Measurements from ENCODE around the gene CLHC1.
"Not testable (repeated sequence)": the region's sequence is repeated elsewhere in the genome, so short reads cannot be mapped to it uniquely, and the experiment has no call there.

Gene CLHC1

DNA sequence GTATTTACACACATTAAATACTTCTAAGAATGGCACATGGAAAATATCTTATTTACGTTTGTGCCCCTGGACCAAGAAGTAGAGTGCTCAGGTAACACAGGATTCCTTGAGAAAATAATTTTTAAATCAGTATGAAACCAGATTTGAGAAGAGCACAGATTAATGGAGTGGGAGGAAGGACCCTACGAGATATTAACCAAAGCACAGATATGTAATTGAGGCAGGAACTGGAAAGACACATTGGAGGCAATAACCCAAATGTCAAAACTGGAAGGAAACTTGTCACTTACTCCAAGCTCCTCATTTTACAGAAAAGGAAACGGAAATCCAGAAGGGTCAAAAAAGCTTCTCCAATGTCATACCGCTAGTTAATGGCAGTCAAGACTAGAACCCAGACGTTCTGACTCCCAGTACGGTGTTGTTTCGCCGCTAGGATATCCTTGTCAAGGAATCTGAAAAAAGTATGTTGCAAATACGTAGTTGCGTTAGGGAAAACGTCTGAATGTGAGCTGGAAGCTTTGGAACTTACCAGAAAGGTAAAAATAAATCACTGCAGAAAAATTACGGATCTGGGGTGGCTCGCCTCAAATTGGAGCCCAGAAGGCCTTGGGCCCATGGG, 36.3 kb upstream of the CLHC1 start:
- peak overlapping the region; percentile 93 for H3K4me3 ChIP-seq (ENCODE audit: low read depth, low read length)
- TF ChIP-seq, protein P1, sequence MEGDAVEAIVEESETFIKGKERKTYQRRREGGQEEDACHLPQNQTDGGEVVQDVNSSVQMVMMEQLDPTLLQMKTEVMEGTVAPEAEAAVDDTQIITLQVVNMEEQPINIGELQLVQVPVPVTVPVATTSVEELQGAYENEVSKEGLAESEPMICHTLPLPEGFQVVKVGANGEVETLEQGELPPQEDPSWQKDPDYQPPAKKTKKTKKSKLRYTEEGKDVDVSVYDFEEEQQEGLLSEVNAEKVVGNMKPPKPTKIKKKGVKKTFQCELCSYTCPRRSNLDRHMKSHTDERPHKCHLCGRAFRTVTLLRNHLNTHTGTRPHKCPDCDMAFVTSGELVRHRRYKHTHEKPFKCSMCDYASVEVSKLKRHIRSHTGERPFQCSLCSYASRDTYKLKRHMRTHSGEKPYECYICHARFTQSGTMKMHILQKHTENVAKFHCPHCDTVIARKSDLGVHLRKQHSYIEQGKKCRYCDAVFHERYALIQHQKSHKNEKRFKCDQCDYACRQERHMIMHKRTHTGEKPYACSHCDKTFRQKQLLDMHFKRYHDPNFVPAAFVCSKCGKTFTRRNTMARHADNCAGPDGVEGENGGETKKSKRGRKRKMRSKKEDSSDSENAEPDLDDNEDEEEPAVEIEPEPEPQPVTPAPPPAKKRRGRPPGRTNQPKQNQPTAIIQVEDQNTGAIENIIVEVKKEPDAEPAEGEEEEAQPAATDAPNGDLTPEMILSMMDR (IDR thresholded peaks at IDR 0.05; ENCODE audit: low read depth, low read length), result no peak

GRCh38 chr2:55259586-55259985, 27.5 kb upstream of the CLHC1 start:
- not testable (repeated sequence) for H3K4me3 ChIP-seq (ENCODE audit: low read depth, low read length)

- TF ChIP-seq, protein P1 (IDR thresholded peaks at IDR 0.05; ENCODE audit: low read depth, low read length), result no peak
- no peak overlapping the region for H3K4me3 ChIP-seq (ENCODE audit: low read depth, low read length)
These were observed 20.7 kb upstream of the CLHC1 start for GRCh38 chr2:55252832-55253231.

DNA sequence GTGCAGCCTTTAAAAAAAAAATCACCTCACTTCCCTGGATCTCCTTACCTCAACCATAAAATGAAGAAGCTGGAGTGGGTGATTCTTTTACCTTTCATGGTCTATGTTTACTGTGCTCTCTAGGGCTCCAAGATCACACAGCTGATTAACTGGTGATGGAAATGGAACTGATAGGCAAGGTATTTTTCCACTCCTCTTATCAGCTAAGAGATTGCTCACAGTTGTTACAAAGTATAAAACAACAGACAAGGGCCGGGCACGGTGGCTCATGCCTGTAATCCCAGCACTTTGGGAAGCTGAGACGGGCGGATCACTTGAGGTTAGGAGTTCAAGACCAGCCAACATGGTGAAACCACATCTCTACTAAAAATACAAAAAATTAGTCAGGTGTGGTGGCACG, 14.9 kb upstream of the CLHC1 start:
- TF ChIP-seq, protein P1 (IDR thresholded peaks at IDR 0.05; ENCODE audit: low read depth, low read length), result no peak
- no peak overlapping the region for H3K4me3 ChIP-seq (ENCODE audit: low read depth, low read length)

DNA sequence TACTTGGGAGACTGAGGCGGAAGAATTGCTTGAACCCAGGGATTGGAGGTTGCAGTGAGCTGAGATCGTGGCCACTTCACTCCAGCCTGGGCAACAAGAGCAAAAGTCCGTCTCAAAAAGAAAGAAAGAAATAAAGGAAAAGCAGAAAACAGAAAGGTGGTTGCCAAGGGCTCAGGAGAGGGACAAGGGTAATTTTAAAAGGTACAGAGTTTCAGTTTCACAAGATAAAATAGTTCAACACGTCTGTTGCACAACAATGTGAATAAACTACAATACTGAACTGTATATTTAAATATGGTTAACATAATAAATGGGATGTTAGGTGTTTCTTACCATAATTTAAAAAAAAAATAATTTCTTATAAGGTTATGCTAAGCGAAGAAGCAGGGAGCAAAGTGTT, 13.3 kb upstream of the CLHC1 start:
- TF ChIP-seq, protein P1 (IDR thresholded peaks at IDR 0.05; ENCODE audit: low read depth, low read length), result no peak
- H3K4me3 ChIP-seq (ENCODE audit: low read depth, low read length), result no peak overlapping the region

DNA sequence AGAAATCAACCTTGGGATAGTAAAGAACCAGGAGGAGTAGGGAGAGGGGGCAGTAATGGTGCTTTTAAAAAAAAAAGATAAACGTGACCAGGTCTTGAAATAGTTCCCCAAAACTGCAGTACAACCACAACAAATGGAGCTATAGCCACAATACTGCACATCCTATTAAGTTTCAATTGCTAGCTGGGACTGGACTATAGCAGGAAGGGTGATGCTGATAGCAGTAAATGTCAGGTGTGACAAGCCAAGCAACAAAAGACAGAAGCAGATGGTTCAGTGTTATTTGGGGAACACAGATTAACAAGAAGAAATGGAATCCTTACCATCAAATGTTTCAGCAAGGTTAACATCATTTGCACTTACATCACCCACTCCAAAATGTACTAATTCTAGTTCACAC, 10.5 kb upstream of the CLHC1 start:
- TF ChIP-seq, protein P1 (IDR thresholded peaks at IDR 0.05; ENCODE audit: low read depth, low read length), result no peak
- H3K4me3 ChIP-seq (ENCODE audit: low read depth, low read length), result no peak overlapping the region

GRCh38 chr2:55241582-55241981, 9.5 kb upstream of the CLHC1 start:
- not testable (repeated sequence) for H3K4me3 ChIP-seq (ENCODE audit: low read depth, low read length)

- TF ChIP-seq, protein P1 (IDR thresholded peaks at IDR 0.05; ENCODE audit: low read depth, low read length), result no peak
These were observed 7.6 kb upstream of the CLHC1 start for GRCh38 chr2:55239656-55240222.

More at GRCh38 chr2:55239656-55240222, 7.6 kb upstream of the CLHC1 start:
- H3K4me3 ChIP-seq (ENCODE audit: low read depth, low read length), result no peak overlapping the region
